Gastrocnemius medialis (tissue), 4 donors: ENCODE results near the gene BARX1. TPM values are rescaled to one million over a fixed set of nuclear protein-coding genes. Genes with fewer than 3 reads are reported as not detected.
"Not testable (repeated sequence)": the region's sequence is repeated elsewhere in the genome, so short reads cannot be mapped to it uniquely, and the experiment has no call there.

Source experiments
- ATAC-seq, 2 donors: fragments of 150-250 bp; one replicate each; pipeline ENCODE4 v1.9.1; 2016
- DNase-seq, 2 donors: peaks; one replicate each; pipeline ENCODE4 v3.0.0-alpha.2; 2019
- H3K27ac ChIP-seq, 4 donors: fragments of 200-600 bp; sonication (generic); 1 replicate in 1 of 4; 2 replicates in 3 of 4; pipeline ENCODE4 v1.5.1; 2016 to 2018; ENCODE audit warnings: mild to moderate bottlenecking in 2 of 4, moderate library complexity in 1 of 4
- H3K27me3 ChIP-seq, 3 donors: fragments of 200-600 bp; sonication (generic) in 2 of 3; 1 replicate in 1 of 3; 2 replicates in 2 of 3; pipeline versions ENCODE4 v1.5.1 to v1.6.0; 2016 to 2019; ENCODE audit warnings: mild to moderate bottlenecking in 1 of 3, moderate library complexity in 1 of 3
- H3K36me3 ChIP-seq, 2 donors: fragments of 200-600 bp; sonication (generic) in 1 of 2; one replicate each; pipeline ENCODE4 v1.5.1; 2017 to 2018
- H3K4me1 ChIP-seq, 2 donors: fragments of 200-600 bp; sonication (generic) in 1 of 2; one replicate each; pipeline ENCODE4 v1.5.1; 2016 to 2017; ENCODE audit warnings: mild to moderate bottlenecking in 2 of 2
- H3K4me3 ChIP-seq, 4 donors: fragments of 200-600 bp; sonication (generic) in 3 of 4; 1 replicate in 1 of 4; 2 replicates in 3 of 4; pipeline ENCODE4 v1.5.1; 2016 to 2019; ENCODE audit warnings: mild to moderate bottlenecking in 2 of 4
- H3K9me3 ChIP-seq, 3 donors: fragments of 200-600 bp; sonication (generic) in 2 of 3; 1 replicate in 1 of 3; 2 replicates in 2 of 3; pipeline ENCODE4 v1.5.1; 2016 to 2019
- POLR2A ChIP-seq, 2 donors: fragments of 450-650 bp; IDR thresholded peaks; one replicate each; pipeline ENCODE4 v1.6.1; 2017; ENCODE audit warnings: antibody characterized with exemption in 2 of 2, mild to moderate bottlenecking in 2 of 2, moderate library complexity in 2 of 2
- in situ Hi-C, 4 donors: fragments of 200-750 bp; cut with MboI; loops; one replicate each; pipeline versions ENCODE4 v1.15.0 to v1.8.0; 2017; ENCODE audit warnings: low sequenced_read_pairs in 4 of 4
- intact Hi-C: fragments of 100-400 bp; cut with DNase I; formaldehyde crosslinking; loops from one replicate; pipeline ENCODE4 v1.15.1; 2023; ENCODE audit warnings: low total_unique reads
- total RNA-seq, 4 donors: library from RNA; depleted of rRNA; stranded (reverse); fragments of >200 nt; gene quantifications; one replicate each; pipeline versions ENCODE4 v1.1.0 to v1.2.3, GENCODE V29; 2016
- TF ChIP-seq, protein P1 (sequence below), 5 experiments: fragments of 450-650 bp in 3 of 5; fragments of 200-600 bp in 2 of 5; sonication (generic) in 2 of 5; IDR thresholded peaks in 4 of 5; conservative IDR thresholded peaks in 1 of 5; 1 replicate in 4 of 5; 2 replicates in 1 of 5; pipeline ENCODE4 v1.5.1; 2016 to 2019; ENCODE audit warnings: antibody characterized with exemption in 5 of 5, mild to moderate bottlenecking in 3 of 5, moderate library complexity in 3 of 5

The BARX1 gene
- total RNA-seq, 4 donors from 2014 or later = not detected

DNA sequence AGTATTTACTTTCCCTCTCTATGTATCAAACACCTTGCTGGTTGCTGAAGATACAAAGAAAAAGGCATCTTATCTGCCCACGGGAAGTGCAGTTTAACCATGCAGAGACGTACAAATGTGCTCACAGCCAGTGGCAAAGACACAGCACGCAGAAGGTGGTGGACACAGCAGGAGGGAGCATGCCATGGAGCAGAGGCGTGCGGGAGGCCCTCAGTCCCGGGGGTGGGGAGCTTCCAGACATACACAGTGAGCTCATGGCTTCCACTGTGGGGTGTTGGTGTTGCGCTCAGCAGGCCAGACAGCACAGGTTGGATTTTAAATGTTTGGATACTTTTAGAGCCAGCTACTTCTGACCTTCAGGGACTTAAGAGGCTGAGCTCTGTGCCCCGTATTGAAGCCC is 8.8 kb upstream of the BARX1 start:
- Histone ChIP-seq H3K36me3 (no peaks in the 10 kb centered on the region), H3K27ac (no peak overlapping the region), H3K9me3 (no peaks in the 10 kb centered on the region), H3K27me3 (peaks cover 23 to 27% (median 25%) of the 10 kb centered on the region in 3 donors), H3K4me3 (no peak overlapping the region), H3K4me1 (peaks cover 8 to 11% of the 10 kb centered on the region in 2 donors)
- ATAC-seq (no peak), DNase-seq (no peak)
- intact Hi-C loops = no loop called here
- in situ Hi-C loops = loop anchor here (5.0 to 25.0 kb wide), 3 partner anchors 279 to 802 kb away; no protein-coding TSS in a partner anchor
- TF ChIP-seq, protein P1, sequence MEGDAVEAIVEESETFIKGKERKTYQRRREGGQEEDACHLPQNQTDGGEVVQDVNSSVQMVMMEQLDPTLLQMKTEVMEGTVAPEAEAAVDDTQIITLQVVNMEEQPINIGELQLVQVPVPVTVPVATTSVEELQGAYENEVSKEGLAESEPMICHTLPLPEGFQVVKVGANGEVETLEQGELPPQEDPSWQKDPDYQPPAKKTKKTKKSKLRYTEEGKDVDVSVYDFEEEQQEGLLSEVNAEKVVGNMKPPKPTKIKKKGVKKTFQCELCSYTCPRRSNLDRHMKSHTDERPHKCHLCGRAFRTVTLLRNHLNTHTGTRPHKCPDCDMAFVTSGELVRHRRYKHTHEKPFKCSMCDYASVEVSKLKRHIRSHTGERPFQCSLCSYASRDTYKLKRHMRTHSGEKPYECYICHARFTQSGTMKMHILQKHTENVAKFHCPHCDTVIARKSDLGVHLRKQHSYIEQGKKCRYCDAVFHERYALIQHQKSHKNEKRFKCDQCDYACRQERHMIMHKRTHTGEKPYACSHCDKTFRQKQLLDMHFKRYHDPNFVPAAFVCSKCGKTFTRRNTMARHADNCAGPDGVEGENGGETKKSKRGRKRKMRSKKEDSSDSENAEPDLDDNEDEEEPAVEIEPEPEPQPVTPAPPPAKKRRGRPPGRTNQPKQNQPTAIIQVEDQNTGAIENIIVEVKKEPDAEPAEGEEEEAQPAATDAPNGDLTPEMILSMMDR (IDR thresholded peaks at IDR 0.05 in 4 of 5, conservative IDR thresholded peaks at IDR 0.05 in 1 of 5) = no peak
- no peak for TF ChIP-seq POLR2A (IDR thresholded peaks at IDR 0.05)

- H3K36me3 ChIP-seq, H3K9me3 ChIP-seq, intact Hi-C loops, DNase-seq, ATAC-seq, H3K4me3 ChIP-seq, H3K27ac ChIP-seq: not testable (repeated sequence)
- Histone ChIP-seq H3K27me3 (peaks cover 28 to 31% (median 29%) of the 10 kb centered on the region in 3 donors), H3K4me1 (peaks cover 13 to 14% of the 10 kb centered on the region in 2 donors)
- in situ Hi-C loops = loop anchor here (5.0 to 25.0 kb wide), 3 partner anchors 279 to 801 kb away; no protein-coding TSS in a partner anchor
Measured at GRCh38 chr9:93963489-93963888, 8.3 kb upstream of the BARX1 start.

DNA sequence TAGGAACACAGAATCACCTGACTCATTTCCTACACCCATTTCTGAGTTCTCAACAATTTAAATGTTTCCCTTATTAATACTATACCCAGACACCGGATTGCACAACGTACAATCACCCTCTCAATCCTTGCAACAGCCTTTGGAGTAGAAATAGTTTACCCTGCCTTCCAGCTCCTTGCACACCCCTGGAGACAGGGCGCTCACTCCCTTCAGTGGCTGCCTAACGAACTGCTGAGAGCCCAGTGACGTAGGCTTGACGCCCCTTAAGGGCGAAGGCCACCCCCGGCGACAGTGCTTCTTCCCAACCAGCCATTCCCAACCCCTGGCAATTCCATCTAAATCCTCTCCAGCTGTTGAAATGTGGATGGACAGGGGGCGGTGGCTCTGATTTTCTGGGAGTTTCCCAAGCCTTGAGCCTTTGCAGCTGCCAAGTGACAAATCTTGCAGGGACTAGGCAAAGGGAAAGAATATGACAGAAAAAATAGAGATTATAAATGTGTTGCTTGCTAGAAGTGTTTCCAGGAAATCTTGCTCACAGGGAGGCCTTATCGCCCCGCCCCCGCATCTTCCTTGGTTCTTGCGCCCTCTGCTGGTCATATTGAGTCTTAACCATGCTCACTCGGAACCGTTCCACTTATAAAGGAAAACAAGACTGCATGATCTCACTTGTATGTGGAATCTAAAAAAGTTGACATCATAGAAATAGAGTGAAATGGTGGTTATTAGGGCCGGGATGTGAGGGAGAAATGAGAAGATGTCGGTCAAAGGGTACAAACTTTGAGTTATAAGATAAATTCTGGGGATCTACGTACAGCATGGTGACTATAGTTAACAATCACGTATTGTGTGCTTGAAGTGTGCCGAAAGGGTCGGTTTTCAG is 7.6 kb upstream of the BARX1 start:
- Histone ChIP-seq H3K36me3 (no peaks in the 10 kb centered on the region), H3K4me1 (peaks cover 14 to 15% of the 10 kb centered on the region in 2 donors), H3K9me3 (no peaks in the 10 kb centered on the region), H3K27me3 (peaks cover 35 to 38% (median 36%) of the 10 kb centered on the region in 3 donors), H3K4me3 (no peak overlapping the region), H3K27ac (no peak overlapping the region)
- ATAC-seq (peak; percentile 74 to 90), DNase-seq (peak; percentile 57 to 59)
- in situ Hi-C loops = loop anchor here (5.0 to 25.0 kb wide), 3 partner anchors 278 to 800 kb away; no protein-coding TSS in a partner anchor
- TF ChIP-seq, protein P1 (IDR thresholded peaks at IDR 0.05 in 4 of 5, conservative IDR thresholded peaks at IDR 0.05 in 1 of 5) = peak; percentile 64 to 85 (median 73)
- TF ChIP-seq POLR2A (IDR thresholded peaks at IDR 0.05) = no peak
- intact Hi-C loops = no loop called here

GRCh38 chr9:93962017-93962416 is 6.9 kb upstream of the BARX1 start:
- Histone ChIP-seq H3K36me3 (no peaks in the 10 kb centered on the region), H3K27me3 (peaks cover 43 to 46% (median 44%) of the 10 kb centered on the region in 3 donors), H3K27ac (no peak overlapping the region), H3K4me1 (peaks cover 14 to 15% of the 10 kb centered on the region in 2 donors), H3K4me3 (no peak overlapping the region), H3K9me3 (no peaks in the 10 kb centered on the region)
- no peak for ATAC-seq
- no peak for DNase-seq
- in situ Hi-C loops (loop anchor here (5.0 to 25.0 kb wide), 3 partner anchors 277 to 800 kb away; no protein-coding TSS in a partner anchor), intact Hi-C loops (no loop called here)
- TF ChIP-seq POLR2A (IDR thresholded peaks at IDR 0.05) = no peak
- TF ChIP-seq, protein P1 (IDR thresholded peaks at IDR 0.05 in 4 of 5, conservative IDR thresholded peaks at IDR 0.05 in 1 of 5) = no peak
